Activated CD4-positive, CD25-positive, alpha-beta regulatory T cell treated with anti-CD3 and anti-CD28 coated beads, Interleukin-2, amount 50 U/mL, for 72 hours (primary cell): ENCODE measurements around the gene MAOB.

Experiments
- DNase-seq: peaks from one replicate; pipeline ENCODE4 v3.0.0; 2021

The MAOB gene

GRCh38 chrX:43860646-43861370 is 21.4 kb downstream of the MAOB start:
- no peak for DNase-seq

DNA sequence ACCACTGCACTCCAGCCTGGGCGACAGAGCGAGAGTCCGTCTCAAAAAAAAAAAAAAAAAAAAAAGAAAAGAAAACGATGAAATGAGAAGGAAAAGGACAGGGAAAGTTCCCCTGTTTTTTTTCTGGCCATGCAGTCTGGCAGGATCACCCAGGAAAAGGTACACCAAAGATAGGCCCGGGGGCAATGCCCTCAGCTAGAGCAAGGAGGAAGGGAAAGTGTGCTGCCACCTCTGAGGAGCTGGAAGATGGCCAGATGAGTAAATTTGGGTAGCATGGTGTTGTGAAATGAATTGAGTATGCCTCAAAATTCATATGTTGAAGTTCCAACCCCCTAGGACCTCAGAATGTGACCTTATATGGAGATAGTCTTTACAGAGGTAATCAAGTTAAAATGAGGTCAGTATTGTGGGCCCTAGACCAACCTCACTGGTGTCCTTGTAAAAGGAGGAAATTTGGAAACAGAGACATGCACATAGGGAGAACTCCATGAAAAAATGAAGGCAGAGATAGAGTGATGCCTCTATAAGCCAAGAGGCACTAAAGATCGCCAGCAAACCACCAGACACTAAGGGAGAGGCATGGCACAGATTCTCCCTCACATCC is 28.9 kb downstream of the MAOB start:
- no peak for DNase-seq

DNA sequence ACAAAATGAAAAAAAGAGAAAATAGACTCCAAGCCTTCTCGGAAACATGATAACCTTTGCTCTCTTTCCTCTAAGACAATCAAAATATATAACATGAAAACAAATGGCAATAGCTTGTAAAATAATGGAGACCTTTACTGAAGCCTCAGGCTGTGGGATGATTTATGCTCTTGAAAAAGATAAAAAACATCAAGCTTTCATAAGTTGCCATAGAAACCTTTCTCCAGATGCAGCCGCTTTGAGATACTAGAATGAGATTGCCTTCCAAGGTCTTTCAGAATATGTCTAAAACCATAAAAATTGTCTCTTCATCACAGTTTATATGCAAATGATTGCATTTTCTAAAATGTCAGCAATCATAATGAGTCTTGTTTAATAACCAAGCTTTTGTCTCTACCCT is 31.6 kb downstream of the MAOB start:
- no peak for DNase-seq

DNA sequence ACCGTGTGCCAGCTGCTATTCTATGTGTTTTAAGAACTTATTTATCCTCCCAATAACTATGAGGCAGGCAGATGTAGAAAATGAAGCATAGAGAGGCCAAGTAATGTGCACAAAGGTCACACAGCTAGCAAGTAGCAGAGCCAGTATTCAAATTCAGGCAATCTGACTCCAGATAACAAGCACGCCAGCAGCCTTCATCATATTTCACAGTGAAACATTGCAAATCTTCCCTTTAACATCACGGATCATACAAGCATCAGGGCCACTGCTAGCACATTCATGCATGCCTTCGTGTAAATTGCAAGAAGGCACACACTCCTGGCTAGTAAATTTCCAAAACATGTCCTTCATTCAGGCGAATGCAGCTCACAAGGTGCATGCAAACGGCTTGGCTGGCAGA is 33.1 kb downstream of the MAOB start:
- no peak for DNase-seq

- DNase-seq = no peak
These were observed 34.9 kb downstream of the MAOB start for GRCh38 chrX:43847352-43847751.

GRCh38 chrX:43846558-43846957 is 35.7 kb downstream of the MAOB start:
- DNase-seq = no peak

GRCh38 chrX:43845776-43846175 is 36.5 kb downstream of the MAOB start:
- no peak for DNase-seq

GRCh38 chrX:43840265-43840664 is 42.0 kb downstream of the MAOB start:
- DNase-seq = no peak

GRCh38 chrX:43836435-43837184 is 45.6 kb downstream of the MAOB start:
- no peak for DNase-seq

DNA sequence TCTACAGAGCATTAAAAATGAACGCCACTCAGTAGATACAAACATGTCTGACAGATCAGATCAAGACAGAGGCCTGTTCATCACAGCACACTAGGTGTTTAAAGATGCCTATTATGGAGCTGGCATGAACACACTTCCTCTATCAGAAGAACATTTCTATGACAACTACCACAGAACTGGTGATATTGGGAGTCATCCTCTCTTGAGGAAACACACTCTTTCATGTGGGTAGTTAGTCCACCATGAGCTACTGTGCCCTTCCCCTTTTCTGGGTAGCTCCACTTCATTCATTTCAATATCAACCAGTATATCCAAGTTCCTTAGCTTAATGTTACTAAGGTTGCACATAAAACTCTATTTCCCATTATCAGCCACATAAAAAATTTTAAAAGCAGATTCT is 46.7 kb downstream of the MAOB start:
- DNase-seq = no peak

- no peak for DNase-seq
These were observed 54.5 kb downstream of the MAOB start for GRCh38 chrX:43827791-43828190.

- DNase-seq = no peak
These were observed 60.2 kb downstream of the MAOB start for GRCh38 chrX:43822014-43822413.

DNA sequence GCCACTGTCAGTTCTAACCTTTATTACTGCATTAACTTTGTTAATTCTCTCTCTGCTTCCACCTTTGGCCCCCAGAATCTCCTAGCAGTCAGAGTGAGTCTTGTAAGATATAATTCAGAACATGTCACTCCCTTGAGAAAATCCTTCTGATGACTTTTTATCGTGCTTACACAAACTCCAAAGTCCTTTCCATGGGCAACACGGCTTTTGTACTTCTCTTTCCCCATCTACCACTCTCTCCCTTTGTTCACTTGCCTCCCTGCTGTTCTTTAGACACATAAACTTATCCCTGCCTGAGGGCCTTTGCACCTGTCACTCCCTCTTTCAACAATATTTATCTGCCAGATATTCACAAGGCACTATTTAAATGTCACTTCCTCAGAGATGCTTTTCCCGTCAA is 64.8 kb downstream of the MAOB start:
- no peak for DNase-seq

GRCh38 chrX:43815209-43815608 is 67.0 kb downstream of the MAOB start:
- no peak for DNase-seq

GRCh38 chrX:43813898-43814297 is 68.4 kb downstream of the MAOB start:
- DNase-seq = no peak

DNA sequence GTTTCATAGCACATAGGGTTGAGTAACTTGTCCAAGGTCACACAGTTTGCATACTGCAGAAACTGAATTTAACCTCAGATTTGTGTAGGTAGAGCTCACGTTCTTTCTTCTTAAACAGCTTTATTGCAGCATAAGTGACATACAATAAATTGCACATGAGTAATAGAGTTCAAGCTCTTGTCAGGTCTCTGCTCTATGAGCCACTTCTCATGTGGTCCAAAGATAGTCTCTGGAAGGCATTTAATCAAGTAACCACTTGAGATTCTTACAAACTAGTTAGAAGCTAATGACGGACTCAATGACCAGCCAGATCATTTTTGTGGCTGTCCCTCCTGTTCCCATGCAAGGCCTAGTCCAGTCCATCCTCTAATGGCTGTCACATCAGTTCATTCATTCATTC is 68.9 kb downstream of the MAOB start:
- DNase-seq = no peak

- no peak for DNase-seq
These were observed 72.8 kb downstream of the MAOB start for GRCh38 chrX:43809463-43809862.

DNA sequence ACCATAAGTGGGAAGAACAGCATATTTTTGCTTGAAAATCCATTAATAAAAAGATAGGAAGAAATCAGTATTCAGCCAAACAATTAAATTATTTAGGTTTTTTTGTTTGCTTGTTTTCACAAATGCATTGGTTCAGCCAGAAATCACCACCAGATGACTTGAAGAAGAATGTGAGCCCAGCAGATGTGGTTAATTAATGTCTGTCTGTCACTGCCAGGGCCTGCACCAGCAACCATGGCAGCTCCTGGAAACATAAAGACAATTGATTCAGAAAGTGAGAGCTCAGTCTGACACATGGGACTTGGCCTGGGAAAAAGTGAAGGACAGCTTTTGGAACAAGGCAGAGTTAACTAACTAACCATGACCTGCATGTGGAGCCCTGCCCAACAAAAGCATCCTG is 74.0 kb downstream of the MAOB start:
- no peak for DNase-seq

DNA sequence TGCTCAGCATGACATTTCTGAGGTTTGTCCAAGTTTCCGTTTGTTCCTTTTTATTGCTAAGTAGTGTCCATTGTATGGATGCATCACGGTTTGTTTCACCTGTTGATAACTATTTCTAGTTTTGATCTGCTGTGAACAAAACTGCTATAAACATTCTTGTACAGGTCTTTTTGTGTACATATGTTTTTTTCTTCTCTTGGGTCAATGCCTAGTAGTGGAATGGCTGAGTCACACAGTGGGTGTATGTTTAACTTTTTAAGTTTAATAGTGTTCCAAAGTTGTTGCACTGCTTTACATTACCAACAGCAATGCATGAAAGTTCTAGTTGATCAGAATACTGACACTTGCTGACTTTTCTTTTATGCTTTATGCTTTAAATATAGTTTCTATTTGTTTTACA is 76.7 kb downstream of the MAOB start:
- DNase-seq = no peak

DNA sequence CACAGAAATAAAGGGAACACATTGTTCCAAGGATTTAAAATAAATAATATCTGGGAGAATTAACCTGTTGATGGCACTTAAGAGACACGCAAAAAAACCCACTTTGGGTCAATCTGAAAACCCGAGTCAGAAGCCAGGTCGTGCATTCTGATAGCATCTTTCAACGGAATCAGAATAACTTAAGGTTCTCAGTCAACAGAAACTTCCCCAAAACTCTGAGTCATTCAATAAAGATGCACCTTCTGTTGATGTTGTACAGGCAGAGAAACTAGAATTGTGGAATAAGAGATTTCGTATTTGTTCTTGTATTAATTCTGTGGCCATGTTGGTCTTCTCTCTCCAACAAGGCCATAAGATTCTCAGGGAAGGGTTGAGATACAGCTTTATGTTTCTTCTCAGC is 78.2 kb downstream of the MAOB start:
- DNase-seq = no peak

- no peak for DNase-seq
These were observed 96.2 kb downstream of the MAOB start for GRCh38 chrX:43785930-43786591.

GRCh38 chrX:43758044-43758443 is 124.2 kb downstream of the MAOB start:
- no peak for DNase-seq

- DNase-seq = no peak
These were observed 126.2 kb downstream of the MAOB start for GRCh38 chrX:43756076-43756475.

GRCh38 chrX:43753637-43754036 is 128.6 kb downstream of the MAOB start:
- DNase-seq = no peak
